Stimulated activated CD8-positive, alpha-beta memory T cell treated with anti-CD3 and anti-CD28 coated beads, Interleukin-15, amount 100 ng/mL, for 48 hours (primary cell): ENCODE results near the gene TRA2B.

Experiments
- DNase-seq, 2 donors: peaks; one replicate each; pipeline ENCODE4 v3.0.0-alpha.2; 2020; ENCODE audit warnings: low read depth in 2 of 2

TRA2B gene

DNA sequence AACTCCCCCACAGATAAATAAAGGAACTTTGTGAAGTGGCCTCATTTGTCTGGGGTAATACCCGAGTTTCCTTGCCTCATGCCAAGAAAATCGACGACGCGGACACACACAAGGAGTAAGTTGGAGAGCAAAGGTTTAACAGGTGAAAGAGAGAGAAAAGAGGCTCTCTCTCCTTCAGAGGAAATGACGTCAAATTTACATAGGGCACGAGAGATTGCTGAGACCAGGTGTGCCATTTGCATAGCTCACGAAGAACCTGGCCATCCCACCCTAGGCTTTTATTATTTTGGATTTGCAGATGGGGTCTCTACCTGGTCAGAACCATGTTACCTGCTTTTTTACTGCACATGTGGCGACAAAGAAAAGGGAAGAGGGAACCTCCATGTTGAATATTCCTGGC is 63.7 kb downstream of the TRA2B start:
- DNase-seq, result no peak

DNA sequence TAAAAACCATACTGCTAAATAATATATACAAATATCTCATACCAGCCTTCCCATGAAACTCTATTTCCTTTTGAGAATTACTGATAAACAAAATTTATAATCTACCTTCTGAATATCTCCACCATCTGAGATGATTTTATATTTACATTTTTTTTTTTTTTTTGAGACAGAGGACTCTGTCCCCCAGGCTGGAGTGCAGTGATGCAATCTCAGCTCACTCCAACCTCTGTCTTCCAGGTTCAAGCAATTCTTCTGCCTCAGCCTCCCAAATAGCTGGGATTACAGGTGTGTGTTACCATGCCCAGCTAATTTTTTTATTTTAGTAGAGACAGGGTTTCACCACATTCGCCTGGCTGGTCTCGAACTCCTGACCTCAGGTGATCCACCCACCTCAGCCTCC is 70.2 kb downstream of the TRA2B start:
- no peak for DNase-seq

DNA sequence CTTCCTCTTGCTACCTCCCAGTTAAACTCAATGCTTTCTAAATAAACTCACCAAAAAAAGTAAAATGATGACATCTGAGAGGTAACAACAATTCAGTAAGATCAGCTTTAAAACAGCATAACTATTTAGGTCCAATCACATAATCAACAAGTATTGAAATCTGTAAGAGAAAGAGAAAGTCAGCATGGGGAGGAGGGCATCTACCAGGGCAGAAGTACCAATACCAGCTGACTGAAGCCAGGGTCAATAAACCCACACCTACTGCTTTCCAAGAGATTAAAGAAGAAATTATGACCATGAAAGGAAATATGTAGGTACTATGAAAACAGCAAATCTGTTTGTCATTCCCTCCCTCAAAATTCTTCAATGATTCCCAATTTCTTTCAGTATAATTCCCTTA is 70.8 kb downstream of the TRA2B start:
- DNase-seq, result no peak

DNA sequence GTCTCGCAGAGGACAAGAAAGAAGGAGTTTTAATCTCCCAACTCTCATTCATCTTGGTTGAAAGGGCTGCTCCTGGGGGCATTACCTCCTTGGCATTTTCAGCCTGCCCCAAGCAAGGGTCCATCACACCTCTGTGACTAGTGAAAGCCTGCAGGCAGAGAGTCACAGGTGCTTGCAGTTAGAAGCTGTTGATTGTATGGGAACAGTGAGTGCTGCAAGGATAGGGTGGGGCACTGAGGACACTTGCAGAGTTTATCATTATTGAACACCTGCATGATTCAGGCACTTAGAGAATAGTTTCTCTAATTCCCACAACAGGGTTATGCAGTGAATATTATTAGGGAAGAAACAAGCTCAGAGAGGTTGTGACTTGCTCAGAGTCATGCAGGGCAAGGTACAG is 71.3 kb downstream of the TRA2B start:
- DNase-seq, result no peak
